Right lobe of liver (tissue), 6 donors: ENCODE measurements around the gene ZNF780B. TPM values are rescaled to one million over a fixed set of nuclear protein-coding genes. Genes with fewer than 3 reads are reported as not detected.

ENCODE experiments used
- ATAC-seq, 4 donors: fragments of 200-7000 bp; cut with Tn5 transposase; one replicate each; pipeline ENCODE4 v1.9.1; 2020; ENCODE audit warnings: mild to moderate bottlenecking in 4 of 4, moderate library complexity in 4 of 4
- DNase-seq, 3 donors: peaks; one replicate each; pipeline ENCODE4 v3.0.0-alpha.2; 2020
- H3K27ac ChIP-seq, 3 donors: fragments of 200-600 bp; one replicate each; pipeline ENCODE4 v1.8.0; 2022
- H3K27me3 ChIP-seq, 2 donors: fragments of 200-600 bp; one replicate each; pipeline ENCODE4 v1.8.0; 2022
- H3K36me3 ChIP-seq, 4 donors: fragments of 200-600 bp; sonication (generic) in 1 of 4; one replicate each; pipeline versions ENCODE4 v1.5.1 to v1.8.0; 2017 to 2022; ENCODE audit warnings: control low read depth in 1 of 4
- H3K4me1 ChIP-seq, 4 donors: fragments of 200-600 bp; sonication (generic) in 1 of 4; one replicate each; pipeline versions ENCODE4 v1.5.1 to v1.8.0; 2017 to 2022; ENCODE audit warnings: control low read depth in 1 of 4
- H3K4me3 ChIP-seq, 3 donors: fragments of 200-600 bp; one replicate each; pipeline ENCODE4 v1.8.0; 2022
- H3K9me3 ChIP-seq, 4 donors: fragments of 200-600 bp; sonication (generic) in 1 of 4; one replicate each; pipeline versions ENCODE4 v1.5.1 to v1.8.0; 2017 to 2022; ENCODE audit warnings: control low read depth in 1 of 4
- POLR2A ChIP-seq: fragments of 450-650 bp; IDR thresholded peaks from one replicate; pipeline ENCODE4 v1.6.1; 2017; ENCODE audit warnings: antibody characterized with exemption, mild to moderate bottlenecking
- WGBS: methylation state at CpG from one replicate; pipeline ENCODE4 v1.1.6; 2018; ENCODE audit warnings: low coverage, low lambda C conversion rate; ENCODE audit not compliant: insufficient coverage; ENCODE audit errors: missing lambda C conversion rate; 5-methylcytosine and 5-hydroxymethylcytosine counted together
- intact Hi-C, 2 donors: fragments of 100-400 bp; cut with DNase I; formaldehyde crosslinking; loops; one replicate each; pipeline versions ENCODE4 v1.11.2 to v1.14.1; 2022
- total RNA-seq, 6 experiments: library from RNA; depleted of rRNA in 2 of 6; stranded (reverse); fragments of >200 nt in 2 of 6; fragmentation: NEBNext Ultra II Directional in 3 of 6; extraction: Animal tissue kit (Norgen Biotek cat#: 25700) in 3 of 6; gene quantifications; one replicate each; pipeline versions ENCODE4 v1.1.0 to v1.2.4, GENCODE V29; 2016 to 2023
- TF ChIP-seq, protein P1 (sequence below), 4 donors: fragments of 200-600 bp in 3 of 4; fragments of 450-650 bp in 1 of 4; IDR thresholded peaks; one replicate each; pipeline versions ENCODE4 v1.5.1 to v1.8.0; 2016 to 2022; ENCODE audit warnings: antibody characterized with exemption in 4 of 4, mild to moderate bottlenecking in 2 of 4
- donor health status: DM: no; HTN: yes; CAD: no.
- donor health status: DM: no; HTN: no; CAD: no.
- donor health status: DM: no; HTN: no; CAD: no.
- donor health status: DM: no; HTN: yes; CAD: no.
- donor health status: DM: no; HTN: yes; CAD: no.

ZNF780B gene
- total RNA-seq, 6 experiments from 2014 or later, result 3.2 to 9.6 (median 5.8) TPM

DNA sequence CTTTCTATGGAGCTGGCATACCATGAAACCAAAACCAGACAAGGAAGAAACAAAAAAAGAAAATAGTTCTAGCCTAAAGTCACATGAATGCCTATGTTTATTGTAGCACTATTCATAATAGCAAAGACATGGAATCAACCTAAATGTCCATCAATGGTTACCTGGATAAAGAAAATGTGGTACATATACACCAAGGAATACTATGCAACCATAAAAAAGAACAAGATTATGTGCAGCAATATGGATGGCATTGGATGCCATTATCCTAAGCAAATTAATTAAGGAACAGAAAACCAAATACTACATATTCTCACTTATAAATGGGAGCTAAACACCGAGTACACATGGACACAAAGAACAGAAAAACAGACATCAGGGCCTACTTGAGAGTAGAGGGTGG is 24.3 kb upstream of the ZNF780B start:
- Histone ChIP-seq H3K4me1 (peaks cover 0 to 2% (median 1%) of the 10 kb centered on the region in 4 donors), H3K36me3 (peaks cover 0 to 58% (median 19%) of the 10 kb centered on the region in 4 donors), H3K27me3 (no peaks in the 10 kb centered on the region), H3K4me3 (no peak overlapping the region), H3K27ac (no peak overlapping the region), H3K9me3 (peaks cover 0 to 2% (median 0%) of the 10 kb centered on the region in 4 donors)
- WGBS, result 100% methylated on average over 1 of the region's 1 CpG
- intact Hi-C loops, result no loop called here
- no peak for ATAC-seq
- TF ChIP-seq POLR2A, result no peak
- no peak for DNase-seq

DNA sequence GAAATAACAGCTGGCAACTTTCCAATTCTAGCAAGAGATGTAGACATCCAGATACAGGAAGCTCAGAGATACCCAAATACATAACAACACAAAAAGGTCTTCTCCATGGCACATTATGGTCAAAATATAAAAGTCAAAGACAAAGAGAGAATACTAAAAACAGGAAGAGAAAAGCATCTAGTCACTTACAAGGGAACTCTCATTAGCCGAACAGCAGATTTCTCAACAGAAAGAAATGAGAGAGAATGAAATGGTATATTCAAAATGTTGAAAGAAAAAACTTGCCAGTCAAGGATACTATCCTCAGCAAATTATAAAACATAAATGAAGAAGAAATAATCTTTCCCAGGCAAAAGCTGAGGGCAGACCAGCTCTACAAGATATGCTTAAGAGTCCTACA is 22.3 kb upstream of the ZNF780B start:
- no peaks in the 10 kb centered on the region for H3K4me1 ChIP-seq
- no peak overlapping the region for H3K27ac ChIP-seq
- DNase-seq, result no peak
- intact Hi-C loops, result no loop called here
- H3K36me3 ChIP-seq, result peaks cover 0 to 66% (median 29%) of the 10 kb centered on the region in 4 donors
- H3K4me3 ChIP-seq, result no peak overlapping the region
- no peak for ATAC-seq
- TF ChIP-seq, protein P1, sequence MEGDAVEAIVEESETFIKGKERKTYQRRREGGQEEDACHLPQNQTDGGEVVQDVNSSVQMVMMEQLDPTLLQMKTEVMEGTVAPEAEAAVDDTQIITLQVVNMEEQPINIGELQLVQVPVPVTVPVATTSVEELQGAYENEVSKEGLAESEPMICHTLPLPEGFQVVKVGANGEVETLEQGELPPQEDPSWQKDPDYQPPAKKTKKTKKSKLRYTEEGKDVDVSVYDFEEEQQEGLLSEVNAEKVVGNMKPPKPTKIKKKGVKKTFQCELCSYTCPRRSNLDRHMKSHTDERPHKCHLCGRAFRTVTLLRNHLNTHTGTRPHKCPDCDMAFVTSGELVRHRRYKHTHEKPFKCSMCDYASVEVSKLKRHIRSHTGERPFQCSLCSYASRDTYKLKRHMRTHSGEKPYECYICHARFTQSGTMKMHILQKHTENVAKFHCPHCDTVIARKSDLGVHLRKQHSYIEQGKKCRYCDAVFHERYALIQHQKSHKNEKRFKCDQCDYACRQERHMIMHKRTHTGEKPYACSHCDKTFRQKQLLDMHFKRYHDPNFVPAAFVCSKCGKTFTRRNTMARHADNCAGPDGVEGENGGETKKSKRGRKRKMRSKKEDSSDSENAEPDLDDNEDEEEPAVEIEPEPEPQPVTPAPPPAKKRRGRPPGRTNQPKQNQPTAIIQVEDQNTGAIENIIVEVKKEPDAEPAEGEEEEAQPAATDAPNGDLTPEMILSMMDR (IDR thresholded peaks at IDR 0.05), result no peak
- TF ChIP-seq POLR2A, result no peak
- H3K9me3 ChIP-seq, result peaks cover 0 to 10% (median under 1%) of the 10 kb centered on the region in 4 donors
- WGBS, result 80% methylated on average over 1 of the region's 1 CpG
- H3K27me3 ChIP-seq, result no peaks in the 10 kb centered on the region

DNA sequence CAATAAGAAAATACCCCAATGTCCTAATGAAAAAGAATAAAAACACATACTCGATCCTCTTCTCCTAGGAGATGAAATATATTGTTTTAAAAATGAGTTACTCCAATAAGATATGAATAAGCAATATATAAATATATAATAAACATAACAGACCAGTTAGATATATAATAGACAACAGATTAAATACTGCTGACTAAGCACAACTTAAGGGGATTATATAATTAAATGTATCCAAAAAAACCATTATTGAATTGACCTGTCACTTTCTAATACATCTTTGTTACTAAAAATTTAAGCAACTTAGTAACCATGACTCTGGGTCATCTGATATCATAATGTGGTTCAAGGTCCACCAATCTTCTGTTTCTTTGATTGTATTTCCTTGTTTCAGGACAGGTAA is 14.0 kb upstream of the ZNF780B start:
- no peak overlapping the region for H3K27ac ChIP-seq

DNA sequence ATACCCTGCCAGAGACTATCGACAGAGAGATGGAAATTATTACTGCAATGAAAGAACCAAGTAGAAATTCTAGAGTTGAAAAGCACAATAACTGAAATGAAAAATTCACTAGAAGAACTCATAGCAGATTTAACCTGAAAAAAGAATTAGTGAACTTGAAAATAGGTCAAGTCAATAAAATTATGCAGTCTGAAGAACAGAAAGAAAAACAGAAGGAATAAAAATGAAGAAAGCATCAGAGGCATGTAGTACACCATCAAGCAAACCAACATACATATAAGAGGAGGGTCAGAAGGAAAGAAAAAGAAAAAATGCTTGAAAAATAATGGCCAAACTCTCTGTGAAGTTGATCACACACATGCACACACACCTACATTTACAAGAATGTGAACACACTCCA is 3.6 kb upstream of the ZNF780B start:
- Histone ChIP-seq H3K27me3 (no peaks in the 10 kb centered on the region), H3K4me1 (no peaks in the 10 kb centered on the region), H3K36me3 (no peaks in the 10 kb centered on the region), H3K9me3 (peaks cover 0 to 23% (median 2%) of the 10 kb centered on the region in 4 donors), H3K27ac (no peak overlapping the region), H3K4me3 (no peak overlapping the region)
- intact Hi-C loops, result no loop called here
- ATAC-seq, result no peak
- WGBS, result 71% methylated on average over 1 of the region's 1 CpG
- TF ChIP-seq, protein P1 (IDR thresholded peaks at IDR 0.05), result no peak
- TF ChIP-seq POLR2A, result no peak
- DNase-seq, result no peak

More for the DNA sequence above, 14.0 kb upstream of the ZNF780B start:
- intact Hi-C loops, result no loop called here
- DNase-seq (no peak), ATAC-seq (no peak)
- no peak for TF ChIP-seq POLR2A
- TF ChIP-seq, protein P1 (IDR thresholded peaks at IDR 0.05), result no peak
- 85% methylated on average over 1 of the region's 1 CpG for WGBS
- Histone ChIP-seq H3K27me3 (no peaks in the 10 kb centered on the region), H3K4me1 (no peaks in the 10 kb centered on the region), H3K36me3 (peaks cover 0 to 9% (median 6%) of the 10 kb centered on the region in 4 donors), H3K9me3 (peaks cover 0 to 8% (median 0%) of the 10 kb centered on the region in 4 donors), H3K4me3 (no peak overlapping the region)

DNA sequence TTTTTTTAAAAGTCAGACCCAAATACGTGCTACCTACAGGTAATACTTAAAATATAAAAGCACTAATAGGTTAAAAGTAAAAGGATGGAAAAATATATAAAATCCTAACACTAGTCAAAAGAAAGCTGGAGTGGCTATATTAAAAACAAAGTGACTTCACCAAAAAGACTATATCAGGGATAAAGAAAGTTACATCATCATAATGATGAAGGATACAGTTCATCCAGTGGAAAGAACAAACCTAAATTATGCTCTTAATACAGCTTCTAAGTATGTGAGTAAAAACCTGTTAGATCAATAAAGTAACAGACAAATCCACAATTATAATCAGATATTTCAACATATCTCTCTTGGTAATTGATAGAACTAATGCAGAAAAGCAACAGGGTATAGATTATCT is 1.1 kb upstream of the ZNF780B start:
- H3K27ac ChIP-seq, result no peak overlapping the region
- no peaks in the 10 kb centered on the region for H3K4me1 ChIP-seq
- TF ChIP-seq, protein P1 (IDR thresholded peaks at IDR 0.05), result no peak
- no peak for TF ChIP-seq POLR2A
- intact Hi-C loops, result no loop called here
- no peaks in the 10 kb centered on the region for H3K27me3 ChIP-seq
- ATAC-seq, result no peak
- no peaks in the 10 kb centered on the region for H3K36me3 ChIP-seq
- H3K4me3 ChIP-seq, result no peak overlapping the region
- 71% methylated on average over 1 of the region's 1 CpG for WGBS
- no peak for DNase-seq
- H3K9me3 ChIP-seq, result peaks cover 0 to 23% (median 2%) of the 10 kb centered on the region in 4 donors
